T-helper 1 cell treated with Interleukin-12 subunit alpha and Interleukin-12 subunit beta and Interleukin-4 antibody, amounts not matched to agents 30 ng/mL and 1 ng/mL, for 36 hours (primary cell): ENCODE measurements around the gene ITGA6. TPM values are rescaled to one million over a fixed set of nuclear protein-coding genes. Genes with fewer than 3 reads are reported as not detected.
"Not testable (repeated sequence)": the region's sequence is repeated elsewhere in the genome, so short reads cannot be mapped to it uniquely, and the experiment has no call there.

ENCODE experiments used
- intact Hi-C: fragments of 100-400 bp; cut with micrococcal nuclease; formaldehyde crosslinking; loops from one replicate; pipeline ENCODE4 v1.15.1; 2024
- total RNA-seq: library from RNA; stranded (reverse); gene quantifications from 2 replicates; pipeline ENCODE4 v1.2.3, GENCODE V29; 2022

ITGA6 gene
- total RNA-seq, 1 donor from 2014 or later: 36.5 TPM

DNA sequence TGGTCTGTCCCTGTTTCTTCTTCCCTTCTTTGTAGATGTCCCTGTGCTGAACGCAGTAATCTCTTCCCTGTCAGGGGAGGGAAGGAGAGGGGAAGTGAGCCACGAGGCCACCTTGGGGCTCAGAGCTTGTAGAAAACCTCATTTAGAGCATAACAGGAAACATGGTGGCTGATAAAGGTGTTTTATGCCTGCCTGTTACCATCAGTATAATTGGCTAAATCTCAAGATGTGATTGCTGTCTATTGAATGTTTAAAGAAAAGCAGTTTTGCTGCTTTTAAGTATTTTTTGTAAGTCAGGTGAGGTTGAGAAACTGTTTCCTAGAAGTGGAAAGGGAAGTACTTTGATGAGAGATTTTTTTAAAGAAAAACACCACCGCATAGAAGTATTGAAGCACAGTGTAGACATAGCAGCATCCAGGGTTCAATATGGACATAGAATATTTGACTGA, 68.8 kb downstream of the ITGA6 start:
- intact Hi-C loops: loop anchor here (1.0 kb wide), 1 partner anchor 59 kb away; no protein-coding TSS in a partner anchor

DNA sequence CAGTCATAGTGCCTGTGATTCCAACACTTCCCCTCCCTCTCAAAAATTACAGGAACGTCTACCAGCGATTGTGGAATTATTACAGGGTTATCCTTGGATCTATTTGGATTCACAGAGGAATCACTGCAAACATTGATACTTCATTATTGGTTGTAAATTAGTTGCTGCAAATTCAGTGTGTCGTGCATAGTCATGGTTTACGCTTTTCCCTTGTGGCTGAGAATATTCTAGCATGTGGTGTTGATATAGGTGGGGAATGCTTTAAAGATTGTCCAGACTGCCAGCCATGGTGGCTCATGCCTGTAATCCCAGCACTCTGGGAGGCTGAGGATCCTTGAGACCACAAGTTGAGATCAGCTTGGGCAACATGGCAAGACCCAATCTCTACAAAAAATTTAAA, 79.8 kb downstream of the ITGA6 start:
- intact Hi-C loops: no loop called here

DNA sequence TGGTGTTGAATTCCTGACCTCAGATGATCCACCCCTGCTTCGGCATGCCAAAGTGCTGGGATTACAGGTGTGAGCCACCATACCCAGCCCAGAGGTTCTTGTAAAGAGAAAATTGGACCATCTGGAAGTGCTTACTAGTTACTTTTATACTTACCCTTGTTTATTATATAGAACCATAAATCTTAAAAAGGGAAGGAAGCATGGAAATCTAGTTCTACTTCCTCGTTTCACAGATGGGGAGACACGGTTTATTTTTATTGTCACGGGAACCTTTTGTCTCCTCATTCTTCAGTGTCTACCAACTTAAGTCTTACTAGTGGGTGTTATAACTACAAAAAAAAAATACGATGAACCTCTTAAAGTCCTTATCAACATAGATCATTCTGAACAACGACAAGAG, 82.7 kb downstream of the ITGA6 start:
- intact Hi-C loops: no loop called here

DNA sequence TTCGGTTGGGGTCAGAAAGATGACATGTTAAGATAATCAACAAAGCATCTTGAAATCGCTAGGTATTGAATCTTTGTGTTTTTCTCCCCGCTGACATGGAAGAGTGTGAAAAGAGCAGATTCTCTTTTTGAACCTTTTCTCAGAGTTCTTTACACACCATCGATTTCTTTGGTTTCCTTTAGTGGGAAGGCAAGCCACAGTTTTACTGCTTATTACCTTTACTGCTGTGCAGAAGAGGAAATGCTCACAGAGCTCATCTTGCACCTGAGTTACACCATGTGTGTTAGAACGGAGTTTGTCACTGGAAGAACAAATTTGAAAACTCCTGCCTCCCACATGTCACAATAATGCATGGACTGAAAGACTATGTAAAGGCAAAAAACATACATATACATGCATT, 83.2 kb downstream of the ITGA6 start:
- intact Hi-C loops: no loop called here

DNA sequence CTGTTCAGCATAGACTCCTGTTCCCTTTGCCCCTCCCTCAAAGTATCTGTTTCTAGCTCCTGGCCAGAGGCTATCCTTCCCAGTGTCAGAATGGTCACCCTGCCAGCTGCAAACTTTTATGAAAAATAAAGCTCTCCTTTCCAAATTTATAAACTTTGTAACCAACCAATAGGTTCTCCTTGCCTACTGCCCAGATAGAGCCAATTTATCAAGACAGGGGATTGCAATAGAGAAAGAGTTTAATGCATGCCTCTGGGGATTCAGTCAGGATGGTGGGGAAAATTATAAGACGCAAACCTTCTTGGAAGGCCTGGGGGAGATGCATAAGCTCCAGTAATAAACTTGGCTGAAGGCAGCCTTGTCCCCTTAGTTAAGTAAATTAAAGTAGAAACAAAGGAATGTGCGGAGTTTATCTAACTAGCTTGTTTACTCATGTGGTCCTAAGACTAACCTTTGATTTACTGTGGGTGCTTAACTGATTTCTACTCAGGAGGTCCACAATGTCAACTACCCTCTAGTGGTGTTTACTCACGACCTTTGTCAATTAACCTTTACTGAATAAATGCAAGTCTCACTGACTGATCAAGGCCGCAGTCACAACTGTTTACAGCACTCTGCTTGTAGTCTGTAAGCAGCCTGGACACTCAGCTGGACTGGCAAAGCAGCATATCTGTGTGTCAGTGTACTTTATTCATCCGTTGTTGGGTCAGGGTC, 85.6 kb downstream of the ITGA6 start:
- intact Hi-C loops: no loop called here

DNA sequence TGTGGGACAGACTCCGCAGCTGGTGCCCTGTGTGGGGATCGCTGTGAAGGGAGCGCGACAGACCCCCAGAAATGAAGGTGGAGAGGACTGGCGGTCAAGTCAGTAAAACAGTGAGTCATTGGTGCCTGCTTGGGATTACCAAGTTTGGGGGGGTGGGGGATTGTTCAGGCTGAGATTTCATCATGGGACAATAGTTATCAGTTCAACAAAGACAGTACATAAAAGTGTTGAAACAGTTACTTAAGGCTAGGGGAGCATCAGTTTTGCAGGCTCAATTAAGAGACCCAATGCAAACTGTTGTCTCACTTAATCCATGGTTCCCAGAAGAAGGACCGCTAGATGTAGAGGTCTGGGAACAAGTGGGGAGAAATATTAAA, 86.1 kb downstream of the ITGA6 start:
- intact Hi-C loops: no loop called here

DNA sequence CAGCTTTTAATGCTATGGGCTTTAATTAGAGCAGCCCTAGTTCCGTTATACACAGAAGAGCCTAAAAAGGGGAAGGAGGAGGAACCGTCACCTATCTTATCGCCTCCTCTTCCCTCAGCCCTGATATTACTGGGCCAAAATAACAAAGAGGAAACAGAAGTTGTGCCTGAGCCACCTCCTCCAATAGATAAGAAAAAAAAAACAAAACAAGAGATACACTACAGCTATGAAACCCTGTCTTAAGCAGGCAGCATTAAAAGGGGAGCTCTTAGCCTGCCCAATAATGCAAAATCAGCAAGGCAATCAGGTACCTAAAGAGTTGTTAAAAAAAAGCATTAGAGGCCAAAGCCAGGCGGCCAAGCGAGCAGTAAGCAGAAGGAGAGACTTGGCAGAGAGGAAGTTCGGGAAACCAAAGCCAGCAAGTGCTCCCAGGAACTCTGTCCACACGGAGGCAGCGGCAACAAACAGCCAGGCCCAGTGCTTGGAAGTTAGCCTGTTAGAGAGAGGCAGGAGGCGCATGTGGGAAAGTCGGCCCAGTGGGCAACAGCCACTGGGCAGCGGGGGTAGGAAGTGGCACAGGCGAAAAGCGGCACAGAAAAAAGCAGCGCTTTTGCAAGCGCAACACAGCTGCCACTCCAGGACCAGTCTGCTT, 86.7 kb downstream of the ITGA6 start:
- intact Hi-C loops: no loop called here

DNA sequence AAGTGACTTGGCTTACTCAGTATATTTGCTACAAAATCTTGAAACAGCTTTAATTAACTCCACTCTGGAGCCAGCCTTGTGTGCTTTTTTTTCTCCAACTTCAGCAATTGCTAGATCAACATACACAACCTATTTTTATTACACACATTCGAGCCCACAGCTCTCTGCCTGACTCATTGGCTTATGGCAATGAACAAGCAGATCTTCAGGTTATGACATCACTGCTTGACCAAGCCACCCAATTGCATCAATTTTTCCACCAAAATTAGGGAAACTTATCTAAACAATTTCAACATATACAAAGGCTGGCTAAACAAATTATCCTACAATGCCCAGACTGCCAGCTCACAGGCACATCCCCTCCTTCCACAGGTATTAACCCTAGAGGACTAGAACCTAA, 88.9 kb downstream of the ITGA6 start:
- intact Hi-C loops: no loop called here

DNA sequence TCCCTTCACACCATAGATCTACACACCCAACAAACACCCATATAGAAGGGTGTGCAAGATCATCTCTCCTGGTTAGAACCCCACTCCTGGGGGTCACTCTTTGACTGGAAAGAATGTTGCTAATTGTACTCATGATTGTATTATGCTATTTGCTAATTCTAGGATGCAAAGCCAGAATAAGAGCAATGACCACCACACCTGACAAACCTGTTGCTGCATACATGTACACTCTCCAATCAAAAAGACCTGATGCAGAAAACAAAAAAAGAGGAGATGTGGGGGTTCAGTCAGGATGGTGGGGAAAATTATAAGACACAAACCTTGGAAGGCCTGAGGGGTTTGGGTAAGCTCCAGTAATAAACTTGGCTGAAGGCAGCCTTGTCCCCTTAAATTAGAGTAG, 91.6 kb downstream of the ITGA6 start:
- intact Hi-C loops: no loop called here

DNA sequence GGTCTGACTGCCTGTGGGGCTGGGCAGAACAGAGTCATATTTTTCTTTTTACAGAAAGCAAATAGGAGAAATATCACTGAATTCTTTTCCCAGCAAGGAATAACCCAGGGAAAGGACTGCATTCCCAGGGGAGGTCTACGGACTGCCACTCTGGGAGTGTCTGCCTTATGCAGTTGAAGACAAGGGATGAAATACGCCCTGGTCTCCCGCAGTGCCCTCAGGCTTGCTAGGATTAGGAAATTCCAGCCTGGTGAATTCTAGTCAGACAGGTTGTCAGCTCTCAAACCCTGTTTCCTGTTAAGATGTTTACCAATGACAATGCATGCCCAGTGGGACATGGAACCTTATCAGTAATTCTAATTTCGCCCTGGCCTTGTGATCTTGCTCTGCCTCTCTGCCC, 98.2 kb downstream of the ITGA6 start:
- intact Hi-C loops: no loop called here

DNA sequence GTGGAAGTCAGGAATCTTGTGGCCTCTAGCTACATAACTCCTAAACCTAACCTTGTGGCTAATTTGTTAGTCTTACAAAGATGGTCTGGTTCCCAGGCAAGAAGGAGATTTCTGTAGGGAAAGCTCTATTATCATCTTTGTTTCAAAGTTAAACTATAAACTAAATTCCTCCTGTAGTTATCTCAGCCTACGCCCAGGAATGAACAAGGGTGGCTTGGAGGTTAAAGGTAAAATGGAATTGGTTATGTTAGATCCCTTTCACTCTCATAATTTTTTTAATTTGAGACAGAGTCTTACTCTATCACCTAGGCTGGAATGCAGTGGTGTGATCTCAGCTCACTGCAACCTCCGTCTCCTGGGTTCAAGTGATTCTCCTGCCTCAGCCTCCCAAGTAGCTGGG, 103.9 kb downstream of the ITGA6 start:
- intact Hi-C loops: no loop called here

DNA sequence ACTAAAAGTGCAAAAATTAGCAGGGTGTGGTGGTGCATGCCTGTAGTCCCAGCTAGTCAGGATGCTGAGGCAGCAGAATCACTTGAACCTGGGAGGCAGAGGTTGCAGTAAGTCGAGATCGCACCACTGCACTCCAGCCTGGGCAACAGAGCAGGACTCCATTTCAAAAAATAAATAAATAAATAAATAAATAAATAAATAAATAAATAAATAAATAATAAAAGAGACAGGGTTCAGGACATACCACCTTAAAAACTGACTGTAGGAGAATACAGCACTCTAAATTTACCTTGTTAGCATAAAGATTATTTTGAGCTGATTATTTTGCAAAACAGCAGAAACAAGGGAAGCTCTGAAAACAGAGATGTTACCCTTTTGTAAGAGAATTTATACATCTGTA, 105.1 kb downstream of the ITGA6 start:
- intact Hi-C loops: not testable (repeated sequence)

DNA sequence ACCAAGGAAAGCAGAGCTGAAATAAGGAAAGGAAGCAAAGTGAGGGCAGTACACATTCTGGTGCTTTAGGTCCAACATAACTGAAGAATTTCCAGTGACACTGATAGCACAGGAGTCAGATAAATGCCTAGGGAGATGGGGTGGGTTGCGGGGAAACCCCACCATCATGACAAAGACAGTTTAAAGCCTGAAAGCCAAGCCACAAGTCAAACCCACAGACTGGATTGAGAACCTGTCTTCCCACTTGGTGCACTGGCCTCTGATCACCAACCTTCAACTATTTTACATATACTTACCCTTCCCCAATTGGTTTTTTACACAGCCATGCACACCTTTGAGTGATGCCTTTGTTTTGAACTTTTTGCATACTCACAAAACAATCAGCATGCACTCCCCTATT, 106.3 kb downstream of the ITGA6 start:
- intact Hi-C loops: no loop called here

DNA sequence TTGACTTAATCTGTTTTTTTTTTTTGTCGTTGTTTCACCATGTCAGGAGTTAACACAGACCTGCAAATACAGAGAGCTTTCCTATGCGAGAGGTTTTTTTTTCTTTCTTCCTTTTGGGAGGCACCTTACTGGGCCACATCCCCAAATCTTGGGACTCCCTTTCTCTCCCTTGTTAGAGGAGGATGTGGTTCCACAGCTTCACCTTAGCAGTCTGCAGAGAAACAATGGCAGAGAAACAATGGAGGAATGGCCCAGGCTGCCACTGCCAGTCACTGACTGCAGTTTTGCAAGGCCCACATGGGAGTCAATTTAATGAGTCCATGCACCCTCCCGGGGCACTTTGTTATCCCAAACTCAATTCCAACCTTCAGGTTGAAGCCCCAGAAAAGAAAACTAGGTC, 107.7 kb downstream of the ITGA6 start:
- intact Hi-C loops: no loop called here

DNA sequence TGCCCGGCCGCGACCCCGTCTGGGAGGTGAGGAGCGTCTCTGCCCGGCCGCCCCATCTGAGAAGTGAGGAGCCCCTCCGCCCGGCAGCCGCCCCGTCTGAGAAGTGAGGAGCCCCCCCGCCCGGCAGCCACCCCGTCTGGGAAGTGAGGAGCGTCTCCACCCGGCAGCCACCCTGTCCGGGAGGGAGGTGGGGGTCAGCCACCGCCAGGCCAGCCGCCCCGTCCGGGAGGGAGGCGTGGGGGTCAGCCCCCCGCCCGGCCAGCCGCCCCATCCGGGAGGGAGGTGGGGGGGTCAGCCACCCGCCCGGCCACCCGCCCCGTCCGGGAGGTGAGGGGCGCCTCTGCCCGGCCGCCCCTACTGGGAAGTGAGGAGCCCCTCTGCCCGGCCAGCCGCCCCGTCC, 110.5 kb downstream of the ITGA6 start:
- intact Hi-C loops: not testable (repeated sequence)

DNA sequence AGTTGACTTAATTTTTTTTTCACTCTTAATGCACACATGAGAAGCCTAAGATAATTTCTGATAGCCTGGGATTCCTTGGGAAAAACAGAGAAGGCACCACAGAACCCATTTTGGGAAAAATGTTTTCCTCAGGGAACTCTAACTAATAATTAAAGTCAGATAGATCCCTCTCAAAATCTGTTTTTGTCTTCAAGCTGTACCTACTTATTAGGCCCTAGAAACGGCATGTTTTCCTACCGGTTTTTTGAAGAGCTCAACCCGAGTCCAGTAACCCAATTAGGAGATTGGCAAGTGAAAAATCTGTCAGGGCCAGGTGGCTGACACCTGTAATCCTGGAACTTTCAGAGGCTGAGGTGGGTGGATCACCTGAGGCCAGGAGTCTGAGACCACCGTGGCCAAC, 112.4 kb downstream of the ITGA6 start:
- intact Hi-C loops: no loop called here

DNA sequence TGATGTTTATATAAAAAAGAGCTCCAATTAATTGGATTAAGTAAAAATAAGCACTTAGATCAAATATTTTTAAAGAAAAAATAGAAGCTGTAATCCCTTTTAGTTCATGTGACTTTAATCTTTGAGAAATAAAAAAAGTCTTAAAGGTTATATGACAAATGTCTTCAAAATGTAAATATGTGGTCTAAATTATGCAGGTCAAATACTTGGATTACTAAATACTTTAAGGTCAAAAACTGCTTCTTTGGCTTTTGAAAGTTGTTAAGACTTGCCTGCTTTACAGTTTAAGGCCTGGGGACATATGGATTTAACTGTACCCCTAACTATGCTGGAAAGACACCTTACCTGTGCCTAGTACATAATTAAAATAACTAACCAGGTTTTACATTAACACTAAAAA, 113.0 kb downstream of the ITGA6 start:
- intact Hi-C loops: no loop called here

DNA sequence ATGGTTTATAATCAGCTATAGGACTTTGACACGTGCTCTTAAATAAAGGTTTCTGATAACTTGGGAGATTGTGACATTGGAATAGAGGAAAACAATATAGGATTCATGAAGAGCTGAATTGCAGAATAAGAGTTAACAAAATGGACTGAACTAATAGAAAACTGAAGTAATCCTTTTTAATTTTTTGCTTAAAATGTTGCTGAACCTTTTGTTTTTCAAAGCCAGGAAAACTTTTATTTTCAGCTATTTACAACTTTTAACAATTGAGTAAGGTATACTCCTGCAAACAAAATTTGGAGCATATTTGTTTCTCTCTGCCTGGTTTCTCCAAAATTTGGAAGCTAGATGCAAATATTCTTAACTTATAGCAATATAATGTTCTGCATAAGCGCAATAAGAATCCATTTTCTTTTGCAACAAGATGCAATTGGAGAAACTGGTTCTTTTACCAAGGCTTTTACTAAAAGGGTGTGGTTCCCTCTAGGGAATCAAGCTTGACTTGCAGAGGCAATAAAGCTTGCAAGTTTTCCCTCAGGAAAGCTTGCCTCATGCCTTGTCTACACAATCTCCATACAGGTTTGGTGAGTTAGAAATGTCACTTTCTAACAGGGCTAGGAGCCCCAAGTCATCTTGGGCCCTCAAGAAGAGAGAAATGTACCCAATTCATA, 118.2 kb downstream of the ITGA6 start:
- intact Hi-C loops: no loop called here

DNA sequence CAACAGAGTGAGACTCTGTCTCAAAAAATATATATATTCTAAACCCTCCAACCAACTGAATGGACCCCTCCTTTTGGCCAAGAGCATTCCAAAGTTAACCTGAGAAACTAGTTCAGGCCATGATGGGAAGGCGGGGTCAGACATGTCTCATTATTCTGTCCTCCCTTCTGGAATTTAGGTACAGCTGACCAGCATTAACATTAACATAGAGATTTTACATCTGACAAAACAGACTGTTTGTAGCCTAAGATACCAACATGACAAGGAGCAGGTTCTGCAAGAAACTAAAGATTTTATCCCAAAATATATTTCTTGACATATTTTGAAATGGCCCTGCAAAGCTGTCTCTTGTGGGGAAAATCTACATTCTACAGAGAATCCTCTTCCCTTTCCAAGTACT, 121.7 kb downstream of the ITGA6 start:
- intact Hi-C loops: no loop called here

DNA sequence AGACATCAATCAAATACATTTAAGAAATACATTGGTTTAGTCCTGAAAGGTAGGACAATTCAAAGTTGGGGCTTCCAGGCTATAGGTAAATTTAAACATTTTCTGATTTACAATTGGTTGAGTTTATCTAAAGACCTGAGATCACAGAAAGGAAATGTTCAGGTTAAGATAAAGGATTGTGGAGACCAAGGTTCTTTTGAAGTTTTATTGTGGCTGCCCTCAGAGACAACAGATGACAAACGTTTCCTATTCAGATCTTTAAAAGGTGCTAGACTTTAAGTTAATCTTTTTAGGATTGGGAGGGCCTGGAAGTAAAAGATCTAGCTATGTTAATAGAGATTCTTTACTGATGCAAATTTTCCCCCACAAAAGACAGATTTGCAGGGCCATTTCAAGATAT, 122.4 kb downstream of the ITGA6 start:
- intact Hi-C loops: loop anchor here (5.0 to 10.0 kb wide), 3 partner anchors 805 to 978 kb away; partner anchors contain the start of gene CDCA7

DNA sequence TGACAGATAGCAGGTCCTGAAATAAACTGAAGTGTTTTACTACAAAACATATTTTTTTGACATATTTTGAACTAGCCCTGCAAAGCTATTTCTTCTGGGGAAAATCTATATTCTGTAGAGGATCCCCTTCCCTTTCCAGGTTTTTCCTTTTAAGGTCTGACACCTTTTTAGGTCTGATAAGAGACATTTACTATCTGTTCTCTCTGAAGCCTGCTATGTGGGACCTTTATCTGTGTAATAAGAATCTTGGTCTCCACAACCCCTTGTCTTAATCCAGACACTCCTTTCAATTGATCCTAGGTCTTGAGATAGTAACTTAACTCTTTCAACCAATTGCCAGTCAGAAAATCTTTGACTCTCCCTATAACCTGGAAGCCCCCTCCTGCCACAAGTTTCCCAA, 123.0 kb downstream of the ITGA6 start:
- intact Hi-C loops: loop anchor here (5.0 to 10.0 kb wide), 3 partner anchors 804 to 978 kb away; partner anchors contain the start of gene CDCA7

DNA sequence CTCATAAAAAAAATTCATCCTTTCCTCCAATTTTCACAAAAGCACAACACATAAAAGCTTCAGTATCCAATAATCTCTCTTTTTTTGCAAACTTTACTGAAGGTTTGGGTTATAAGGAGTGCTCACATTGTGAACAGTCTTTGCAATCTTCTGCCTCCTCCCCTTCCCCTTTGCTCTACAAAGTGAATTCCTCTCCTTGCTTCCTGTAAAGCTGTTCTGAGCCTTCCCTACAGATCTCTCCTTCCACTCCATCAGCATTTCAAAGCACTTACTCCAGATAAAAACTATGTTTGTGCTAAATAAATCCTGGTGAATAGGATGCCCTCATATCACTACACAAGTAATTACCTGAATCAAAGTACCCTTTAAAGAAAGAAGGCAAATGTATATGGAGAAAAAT, 123.9 kb downstream of the ITGA6 start:
- intact Hi-C loops: loop anchor here (5.0 to 10.0 kb wide), 3 partner anchors 804 to 979 kb away; partner anchors contain the start of gene CDCA7
